ENCODE results near the gene PI4KB. TPM values are rescaled to one million over a fixed set of nuclear protein-coding genes. Genes with fewer than 3 reads are reported as not detected.
A peak's percentile ranks its signal among the peaks of the same experiment; 100 is the strongest.

The PI4KB gene
- total RNA-seq, 6 experiments from 2014 or later, result 20.0 to 24.7 (median 22.7) TPM

- H3K4me3 ChIP-seq, result no peak overlapping the region
- H3K27ac ChIP-seq, result no peak overlapping the region
- WGBS (ENCODE audit: insufficient coverage, low coverage, low lambda C conversion rate, missing lambda C conversion rate), result 61% methylated on average over 2 of the region's 13 CpGs
- no peaks in the 10 kb centered on the region for H3K4me1 ChIP-seq
- ATAC-seq (peak in 1 of 4 donors; percentile 7), DNase-seq (no peak)
- no peak for TF ChIP-seq CTCF (IDR thresholded peaks at IDR 0.05)
- no peak for TF ChIP-seq POLR2A (IDR thresholded peaks at IDR 0.05)
- intact Hi-C loops (cut with DNase I), result loop anchor here in 1 of 2 donors (10.0 kb wide), 1 partner anchor 122 kb away; no protein-coding TSS in a partner anchor
- peaks cover 0 to 77% (median 35%) of the 10 kb centered on the region in 4 donors for H3K36me3 ChIP-seq
- no peaks in the 10 kb centered on the region for H3K27me3 ChIP-seq
- H3K9me3 ChIP-seq, result no peaks in the 10 kb centered on the region
These were observed 34.8 kb downstream of the PI4KB start for GRCh38 chr1:151292207-151293030.

- no peak overlapping the region for H3K27ac ChIP-seq
- intact Hi-C loops (cut with DNase I), result loop anchor here in 1 of 2 donors (10.0 kb wide), 1 partner anchor 124 kb away; no protein-coding TSS in a partner anchor
- DNase-seq, result no peak
- no peak for TF ChIP-seq CTCF (IDR thresholded peaks at IDR 0.05)
- TF ChIP-seq POLR2A (IDR thresholded peaks at IDR 0.05), result no peak
- H3K27me3 ChIP-seq, result no peaks in the 10 kb centered on the region
- WGBS (ENCODE audit: insufficient coverage, low coverage, low lambda C conversion rate, missing lambda C conversion rate), result 95% methylated on average over 6 of the region's 19 CpGs
- H3K9me3 ChIP-seq, result no peaks in the 10 kb centered on the region
- ATAC-seq, result peak in 1 of 4 donors; percentile 8
- no peak overlapping the region for H3K4me3 ChIP-seq
- no peaks in the 10 kb centered on the region for H3K4me1 ChIP-seq
- peaks cover 0 to 78% (median 32%) of the 10 kb centered on the region in 4 donors for H3K36me3 ChIP-seq
These were observed 36.4 kb downstream of the PI4KB start for GRCh38 chr1:151290709-151291303.

- ATAC-seq (peak in 1 of 4 donors; percentile 5), DNase-seq (no peak)
- no peaks in the 10 kb centered on the region for H3K9me3 ChIP-seq
- H3K27me3 ChIP-seq, result no peaks in the 10 kb centered on the region
- TF ChIP-seq POLR2A (IDR thresholded peaks at IDR 0.05) (no peak), CTCF (IDR thresholded peaks at IDR 0.05) (no peak)
- H3K4me3 ChIP-seq, result no peak overlapping the region
- H3K36me3 ChIP-seq, result peaks cover 0 to 73% (median 30%) of the 10 kb centered on the region in 4 donors
- H3K4me1 ChIP-seq, result no peaks in the 10 kb centered on the region
- intact Hi-C loops (cut with DNase I), result loop anchor here in 1 of 2 donors (10.0 kb wide), 1 partner anchor 125 kb away; no protein-coding TSS in a partner anchor
- WGBS (ENCODE audit: insufficient coverage, low coverage, low lambda C conversion rate, missing lambda C conversion rate), result 80% methylated on average over 2 of the region's 21 CpGs
- H3K27ac ChIP-seq, result no peak overlapping the region
These were observed 37.1 kb downstream of the PI4KB start for GRCh38 chr1:151289991-151290708.

- Histone ChIP-seq H3K4me1 (no peaks in the 10 kb centered on the region), H3K9me3 (no peaks in the 10 kb centered on the region), H3K27me3 (no peaks in the 10 kb centered on the region), H3K4me3 (no peak overlapping the region), H3K27ac (no peak overlapping the region), H3K36me3 (peaks cover 0 to 65% (median 24%) of the 10 kb centered on the region in 4 donors)
- WGBS (ENCODE audit: insufficient coverage, low coverage, low lambda C conversion rate, missing lambda C conversion rate), result 57% methylated on average over 5 of the region's 18 CpGs
- TF ChIP-seq POLR2A (IDR thresholded peaks at IDR 0.05) (no peak), CTCF (IDR thresholded peaks at IDR 0.05) (no peak)
- intact Hi-C loops (cut with DNase I), result no loop called here
- ATAC-seq (no peak), DNase-seq (no peak)
These were observed 37.9 kb downstream of the PI4KB start for GRCh38 chr1:151289080-151289935.

All from right lobe of liver (tissue), 6 donors.